HCT116 (cell line): ENCODE data around the gene LSAMP. TPM values are rescaled to one million over a fixed set of nuclear protein-coding genes. Genes with fewer than 3 reads are reported as not detected.

Experiments used
- ATAC-seq: fragments of 200-7000 bp; cut with Tn5 transposase; 2 replicates; pipeline ENCODE4 v1.9.1; 2020; ENCODE audit warnings: mild to moderate bottlenecking, moderate library complexity
- BruUV-seq: library from RNA; stranded (reverse); fragments of 400-500 nt; replicated peaks from 2 replicates; lab custom pipeline; 2021; lab: Mats Ljungman, UMichigan
- CTCF ChIA-PET: fragments of 300-600 bp; sonication (Branson Sonifier 250); formaldehyde crosslinking; loops from one replicate; lab custom pipeline; 2021; ENCODE audit warnings: antibody characterized with exemption; lab: Charles Lee
- POLR2A ChIA-PET: fragments of 300-600, 350-600 bp; sonication (Branson Sonifier 250); formaldehyde crosslinking; loops from one replicate; lab custom pipeline; 2021; ENCODE audit warnings: antibody characterized with exemption; lab: Charles Lee
- RAD21 ChIA-PET, 2 experiments: fragments of 300-600 bp; sonication (Branson Sonifier 250); formaldehyde crosslinking; loops; one replicate each; lab custom pipeline; 2023; ENCODE audit warnings: low total read pairs in 2 of 2; ENCODE audit not compliant: uncharacterized antibody in 2 of 2, unreplicated experiment in 2 of 2, low non-redundant PET in 1 of 2; lab: Charles Lee
- DNase-seq: peaks from one replicate; pipeline ENCODE4 v3.0.0-alpha.2; 2010; ENCODE audit warnings: low read depth, low spot score
- H2AFZ ChIP-seq: fragments of 200-600 bp; shearing (Covaris generic), sonication (generic); 2 replicates; pipeline ENCODE4 v1.6.1; 2017; ENCODE audit warnings: low read depth, mixed run types, mixed read lengths, antibody characterized with exemption, low read length; ENCODE audit not compliant: poor library complexity, severe bottlenecking
- H3K27ac ChIP-seq: 2 replicates; pipeline ENCODE4 v1.5.1; 2012; ENCODE audit warnings: low read depth, low read length
- H3K27me3 ChIP-seq: fragments of 200-600 bp; sonication (generic); 2 replicates; pipeline ENCODE4 v1.6.1; 2016; ENCODE audit warnings: mixed run types, low read length, mixed read lengths; ENCODE audit not compliant: insufficient read depth
- H3K36me3 ChIP-seq, 2 experiments: fragments of 200-500 bp in 1 of 2; fragments of 200-600 bp in 1 of 2; sonication (Bioruptor generic) in 1 of 2; sonication (generic) in 1 of 2; 2 replicates each; pipeline versions ENCODE4 v1.5.1 to v1.6.1; 2014 to 2016; ENCODE audit warnings: low read length in 2 of 2, inconsistent platforms in 1 of 2, mixed read lengths in 1 of 2, mixed run types in 1 of 2; ENCODE audit not compliant: insufficient read depth in 2 of 2, control insufficient read depth in 1 of 2
- H3K4me1 ChIP-seq, 2 experiments: fragments of 200-600 bp in 1 of 2; sonication (generic) in 1 of 2; 2 replicates each; pipeline versions ENCODE4 v1.5.1 to v1.6.1; 2012 to 2017; ENCODE audit warnings: low read length in 2 of 2, inconsistent platforms in 1 of 2, mild to moderate bottlenecking in 1 of 2, mixed read lengths in 1 of 2, mixed run types in 1 of 2, moderate library complexity in 1 of 2; ENCODE audit not compliant: insufficient read depth in 2 of 2, control insufficient read depth in 1 of 2
- H3K4me2 ChIP-seq: fragments of 200-600 bp; sonication (generic); 2 replicates; pipeline ENCODE4 v1.6.1; 2017; ENCODE audit warnings: mixed run types, low read length, mixed read lengths
- H3K4me3 ChIP-seq, 2 experiments: fragments of 200-600 bp in 1 of 2; sonication (generic) in 1 of 2; replicated peaks in 1 of 2; 2 replicates each; pipeline ENCODE4 v1.5.1; 2011 to 2016; ENCODE audit warnings: low read length in 2 of 2, control low read depth in 1 of 2, low read depth in 1 of 2, mild to moderate bottlenecking in 1 of 2, mixed read lengths in 1 of 2, mixed run types in 1 of 2
- H3K79me2 ChIP-seq: fragments of 200-600 bp; sonication (generic); 2 replicates; pipeline ENCODE4 v1.6.1; 2017; ENCODE audit warnings: mild to moderate bottlenecking, mixed run types, low read length, moderate library complexity, mixed read lengths; ENCODE audit not compliant: insufficient read depth
- H3K9ac ChIP-seq: fragments of 200-600 bp; sonication (generic); 2 replicates; pipeline ENCODE4 v1.6.1; 2016; ENCODE audit warnings: low read length, mixed read lengths
- H3K9me2 ChIP-seq: fragments of 200-600 bp; sonication (generic), shearing (Covaris generic); 2 replicates; pipeline ENCODE4 v1.6.1; 2017; ENCODE audit warnings: mixed run types, mild to moderate bottlenecking, moderate library complexity; ENCODE audit not compliant: insufficient read depth
- H3K9me3 ChIP-seq, 2 experiments: fragments of 200-500 bp in 1 of 2; fragments of 200-600 bp in 1 of 2; sonication (Bioruptor generic) in 1 of 2; sonication (generic) in 1 of 2; 2 replicates each; pipeline ENCODE4 v1.6.1; 2014 to 2017; ENCODE audit warnings: low read length in 2 of 2, mixed read lengths in 2 of 2, inconsistent platforms in 1 of 2, low read depth in 1 of 2, mild to moderate bottlenecking in 1 of 2, mixed run types in 1 of 2, moderate library complexity in 1 of 2; ENCODE audit not compliant: control insufficient read depth in 1 of 2, insufficient read depth in 1 of 2
- H4K20me1 ChIP-seq: fragments of 200-600 bp; sonication (generic), shearing (Covaris generic); 2 replicates; pipeline ENCODE4 v1.6.1; 2017; ENCODE audit warnings: mixed run types, mild to moderate bottlenecking, moderate library complexity; ENCODE audit not compliant: insufficient read depth
- CBX3 ChIP-seq: IDR thresholded peaks from 2 replicates; pipeline ENCODE4 v1.6.1; 2012; ENCODE audit warnings: low read depth
- CEBPB ChIP-seq: IDR thresholded peaks from 2 replicates; pipeline ENCODE4 v1.6.1; 2012; ENCODE audit warnings: low read depth
- EGR1 ChIP-seq: IDR thresholded peaks from 2 replicates; pipeline ENCODE4 v1.6.1; 2012; ENCODE audit warnings: low read depth
- ELF1 ChIP-seq: IDR thresholded peaks from 2 replicates; pipeline ENCODE4 v1.6.1; 2012; ENCODE audit warnings: low read depth, borderline replicate concordance
- EZH2 ChIP-seq: fragments of 200-600 bp; sonication (generic); IDR thresholded peaks from 2 replicates; pipeline ENCODE4 v1.6.1; 2017; ENCODE audit warnings: antibody characterized with exemption, mixed run types
- EZH2phosphoT487 ChIP-seq: fragments of 200-600 bp; IDR thresholded peaks from 2 replicates; pipeline ENCODE4 v1.6.1; 2018; ENCODE audit warnings: antibody characterized with exemption, borderline replicate concordance
- FOSL1 ChIP-seq: IDR thresholded peaks from 2 replicates; pipeline ENCODE4 v1.6.1; 2012; ENCODE audit warnings: low read depth
- JUND ChIP-seq: IDR thresholded peaks from 2 replicates; pipeline ENCODE4 v1.6.1; 2012
- POLR2A ChIP-seq: IDR thresholded peaks from 2 replicates; pipeline ENCODE4 v1.7.0; 2011; ENCODE audit warnings: borderline replicate concordance; ENCODE audit not compliant: insufficient read depth, insufficient read length; ENCODE audit errors: extremely low read depth
- SIN3A ChIP-seq: IDR thresholded peaks from 2 replicates; pipeline ENCODE4 v1.6.1; 2012; ENCODE audit warnings: low read depth
- SP1 ChIP-seq: IDR thresholded peaks from 2 replicates; pipeline ENCODE4 v1.6.1; 2012; ENCODE audit warnings: low read depth
- intact Hi-C: fragments of 100-400 bp; cut with micrococcal nuclease; formaldehyde crosslinking; loops from 2 replicates; pipeline ENCODE4 v1.10.0; 2022
- total RNA-seq: library from RNA; stranded (reverse); gene quantifications from one replicate; pipeline ENCODE4 v1.2.1, GENCODE V29; 2021; ENCODE audit not compliant: unreplicated experiment
- TF ChIP-seq, protein P1 (sequence below): IDR thresholded peaks from 2 replicates; pipeline ENCODE4 v1.6.1; 2012
- TF ChIP-seq, protein P2 (sequence below): IDR thresholded peaks from 2 replicates; pipeline ENCODE4 v1.6.1; 2012

Gene LSAMP
- total RNA-seq, 1 experiment from 2014 or later = 0.25 TPM

DNA sequence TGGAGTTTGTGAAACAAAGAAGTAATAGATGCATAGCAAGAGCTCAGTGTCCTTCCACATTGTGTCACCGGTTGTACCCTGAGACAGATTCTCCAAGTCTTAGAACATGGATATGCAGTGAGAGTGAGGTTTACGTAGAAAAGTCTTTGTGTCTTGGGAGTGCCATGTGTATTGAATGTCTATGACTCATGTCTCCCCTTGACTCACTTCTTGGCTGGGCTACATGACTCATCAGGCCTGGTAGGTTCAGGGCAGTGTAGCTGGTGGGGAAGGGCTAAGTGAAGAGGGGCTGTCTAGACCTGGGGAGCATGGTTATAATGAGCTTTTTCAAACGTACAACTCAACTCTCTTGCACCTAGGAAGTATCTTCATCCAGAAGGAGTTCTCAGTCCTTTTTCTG is 654.5 kb downstream of the LSAMP start (continued):
- TF ChIP-seq EZH2 = no peak
- TF ChIP-seq JUND = peak; percentile 100
- TF ChIP-seq, all 23 proteins: peak for 12

- no peaks in the 10 kb centered on the region for H3K9me2 ChIP-seq
- no peak for ATAC-seq
- no peak overlapping the region for H3K9ac ChIP-seq
- TF ChIP-seq ELF1 (no peak), EZH2 (no peak), SIN3A (no peak), EZH2phosphoT487 (no peak)
- no peaks in the 10 kb centered on the region for H3K27me3 ChIP-seq
- DNase-seq = no peak
- RAD21 ChIA-PET = no interaction called here
- no peaks in the 10 kb centered on the region for H3K9me3 ChIP-seq
- POLR2A ChIA-PET = no interaction called here
- no peak overlapping the region for H3K4me3 ChIP-seq
- H4K20me1 ChIP-seq = no peaks in the 10 kb centered on the region
- CTCF ChIA-PET = no interaction called here
- intact Hi-C loops = loop anchor here (10.0 kb wide), 2 partner anchors 95 to 955 kb away; no protein-coding TSS in a partner anchor
- H3K4me2 ChIP-seq = peak overlapping the region; percentile 72
- H3K27ac ChIP-seq = peak overlapping the region; percentile 3; the same call in 1 of the 2 replicates
- no peaks in the 10 kb centered on the region for H3K36me3 ChIP-seq
- no peaks in the 10 kb centered on the region for H3K79me2 ChIP-seq
- peaks cover 31 to 68% of the 10 kb centered on the region in 2 experiments for H3K4me1 ChIP-seq
- peak overlapping the region; percentile 75 for H2AFZ ChIP-seq
- BruUV-seq = no TSS peak
Measured at GRCh38 chr3:115789481-115789880, 655.8 kb downstream of the LSAMP start.

DNA sequence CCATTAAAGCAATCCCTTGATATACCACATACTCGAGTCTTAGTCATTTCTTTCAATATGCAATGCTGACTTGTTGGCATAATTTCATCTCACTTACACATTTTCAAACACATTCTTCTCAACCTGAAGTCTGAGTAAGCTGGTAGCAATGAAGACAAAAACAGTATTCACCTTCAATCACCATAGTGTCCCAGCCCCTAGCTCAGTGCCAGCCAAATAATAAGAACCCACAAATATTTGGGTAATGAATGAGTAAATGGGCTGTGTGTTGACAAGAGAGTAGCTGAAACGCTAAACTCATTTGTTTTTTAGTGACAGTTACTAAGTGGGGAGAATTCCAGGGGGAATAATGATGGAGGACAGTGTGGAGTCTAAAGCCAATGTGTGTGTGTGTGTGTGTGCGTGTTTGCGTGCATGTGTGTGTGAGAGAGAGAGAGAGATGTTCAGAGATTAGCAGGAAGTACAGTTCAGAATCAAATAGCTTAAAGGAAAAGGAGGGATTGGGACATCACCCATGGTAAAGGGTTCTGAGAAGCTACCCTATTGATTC is 656.3 kb downstream of the LSAMP start:
- H3K9me3 ChIP-seq = no peaks in the 10 kb centered on the region
- H3K9ac ChIP-seq = no peak overlapping the region
- DNase-seq = peak; percentile 57
- H3K79me2 ChIP-seq = no peaks in the 10 kb centered on the region
- intact Hi-C loops = loop anchor here (10.0 kb wide), 2 partner anchors 94 to 954 kb away; no protein-coding TSS in a partner anchor
- H3K36me3 ChIP-seq = no peaks in the 10 kb centered on the region
- H4K20me1 ChIP-seq = no peaks in the 10 kb centered on the region
- ATAC-seq = peak; percentile 6; the same call in 1 of the 2 replicates
- BruUV-seq = no TSS peak
- TF ChIP-seq FOSL1 = peak; percentile 72
- TF ChIP-seq EGR1 = no peak
- peak; percentile 69 for TF ChIP-seq SP1
- TF ChIP-seq CBX3 = 0 out of 2 replicates have a peak, but pooled peaks have one; percentile 39
- TF ChIP-seq, protein P1, sequence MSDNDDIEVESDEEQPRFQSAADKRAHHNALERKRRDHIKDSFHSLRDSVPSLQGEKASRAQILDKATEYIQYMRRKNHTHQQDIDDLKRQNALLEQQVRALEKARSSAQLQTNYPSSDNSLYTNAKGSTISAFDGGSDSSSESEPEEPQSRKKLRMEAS = peak; percentile 33; the same call in 1 of the 2 replicates
- no peak for TF ChIP-seq POLR2A
- TF ChIP-seq EZH2 = no peak
- TF ChIP-seq CEBPB = peak; percentile 45
- TF ChIP-seq JUND = peak; percentile 70
- TF ChIP-seq, protein P2, sequence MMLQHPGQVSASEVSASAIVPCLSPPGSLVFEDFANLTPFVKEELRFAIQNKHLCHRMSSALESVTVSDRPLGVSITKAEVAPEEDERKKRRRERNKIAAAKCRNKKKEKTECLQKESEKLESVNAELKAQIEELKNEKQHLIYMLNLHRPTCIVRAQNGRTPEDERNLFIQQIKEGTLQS = no peak
- peak overlapping the region; percentile 46 for H2AFZ ChIP-seq
- 0 out of 4 replicates have a peak overlapping the region, but pooled peaks of 1 of the 2 experiments have one; percentile 2 for H3K4me3 ChIP-seq
- peak overlapping the region; percentile 36; the same call in 1 of the 2 replicates for H3K27ac ChIP-seq
- peaks cover 31 to 68% of the 10 kb centered on the region in 2 experiments for H3K4me1 ChIP-seq
- no peaks in the 10 kb centered on the region for H3K9me2 ChIP-seq
- CTCF ChIA-PET = no interaction called here
- RAD21 ChIA-PET = no interaction called here
- POLR2A ChIA-PET = no interaction called here
- peak overlapping the region; percentile 72 for H3K4me2 ChIP-seq
- H3K27me3 ChIP-seq = no peaks in the 10 kb centered on the region
